HG02943 (cell line): ENCODE results near the gene ALPG.

Source experiments
- ATAC-seq: cut with Tn5 transposase; IDR thresholded peaks from one replicate; pipeline ENCODE4 v1.9.1; 2021; ENCODE audit warnings: mild to moderate bottlenecking, low read depth, moderate library complexity; ENCODE audit not compliant: unreplicated experiment

ALPG gene

DNA sequence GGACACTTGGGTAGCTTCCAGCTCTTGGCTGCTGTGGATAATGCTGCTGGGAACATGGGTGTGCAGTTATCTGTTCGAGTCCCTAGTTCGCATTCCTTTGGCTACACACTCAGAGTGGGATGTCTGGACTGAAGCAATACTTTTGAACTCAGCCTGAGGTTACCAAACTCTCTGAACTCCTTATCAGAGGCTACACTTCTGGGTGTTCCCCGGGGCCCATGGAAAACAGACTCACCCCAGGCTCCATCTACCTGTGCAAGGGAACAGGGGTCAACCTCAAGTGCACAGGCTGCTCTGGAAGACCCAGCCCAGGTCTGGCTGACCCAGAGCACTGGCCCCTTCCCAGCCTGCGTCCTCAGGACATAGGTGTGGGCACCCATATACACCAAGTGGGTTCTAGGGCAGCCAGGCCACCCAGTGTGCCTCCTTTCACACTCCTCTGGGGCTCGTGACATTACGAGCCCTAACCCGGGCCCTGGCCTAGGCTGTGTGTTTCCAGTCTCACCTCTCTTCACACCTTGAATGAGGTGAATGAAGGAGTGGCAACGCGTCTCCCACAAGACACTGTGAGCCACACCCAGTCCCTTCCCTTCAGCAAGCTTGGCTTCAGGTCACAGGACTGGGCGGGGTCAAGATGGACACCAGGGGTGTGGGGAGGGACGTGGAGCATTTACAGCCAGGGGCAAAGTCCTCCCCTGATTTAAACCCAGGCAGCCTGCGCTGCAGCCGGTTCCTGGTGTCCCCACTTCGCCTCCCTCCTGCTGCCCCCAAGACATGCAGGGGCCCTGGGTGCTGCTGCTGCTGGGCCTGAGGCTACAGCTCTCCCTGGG, 49.0 kb downstream of the ALPG start, which contains the start of gene ALPI:
TSS of gene ALPI (plus strand) at position 728 of the 830 bp plus-strand sequence. CDS start at position 775, 47 bp downstream.
- no peak for ATAC-seq

DNA sequence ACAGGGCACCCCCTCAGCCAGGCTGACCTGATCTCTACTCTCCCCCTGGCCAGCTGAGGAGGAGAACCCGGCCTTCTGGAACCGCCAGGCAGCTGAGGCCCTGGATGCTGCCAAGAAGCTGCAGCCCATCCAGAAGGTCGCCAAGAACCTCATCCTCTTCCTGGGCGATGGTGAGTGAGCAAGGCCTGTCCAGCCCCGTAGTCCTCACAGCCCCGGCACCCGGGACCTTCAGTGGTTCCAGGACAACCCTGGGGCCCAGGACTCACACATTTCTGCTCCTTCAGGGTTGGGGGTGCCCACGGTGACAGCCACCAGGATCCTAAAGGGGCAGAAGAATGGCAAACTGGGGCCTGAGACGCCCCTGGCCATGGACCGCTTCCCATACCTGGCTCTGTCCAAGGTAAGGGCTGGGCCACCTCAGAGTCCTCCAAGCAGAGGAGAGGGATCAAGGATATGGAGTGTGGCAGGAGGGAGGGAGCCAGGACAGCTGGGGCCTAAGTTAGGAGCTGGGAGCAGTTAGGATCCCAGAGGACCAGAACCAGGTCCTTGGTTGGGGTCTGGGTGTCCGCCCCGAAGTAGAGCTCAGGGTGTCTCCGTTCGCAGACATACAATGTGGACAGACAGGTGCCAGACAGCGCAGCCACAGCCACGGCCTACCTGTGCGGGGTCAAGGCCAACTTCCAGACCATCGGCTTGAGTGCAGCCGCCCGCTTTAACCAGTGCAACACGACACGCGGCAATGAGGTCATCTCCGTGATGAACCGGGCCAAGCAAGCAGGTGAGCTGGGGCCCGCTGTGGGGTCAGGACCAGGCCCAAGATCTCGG, 49.9 kb downstream of the ALPG start:
- no peak for ATAC-seq

DNA sequence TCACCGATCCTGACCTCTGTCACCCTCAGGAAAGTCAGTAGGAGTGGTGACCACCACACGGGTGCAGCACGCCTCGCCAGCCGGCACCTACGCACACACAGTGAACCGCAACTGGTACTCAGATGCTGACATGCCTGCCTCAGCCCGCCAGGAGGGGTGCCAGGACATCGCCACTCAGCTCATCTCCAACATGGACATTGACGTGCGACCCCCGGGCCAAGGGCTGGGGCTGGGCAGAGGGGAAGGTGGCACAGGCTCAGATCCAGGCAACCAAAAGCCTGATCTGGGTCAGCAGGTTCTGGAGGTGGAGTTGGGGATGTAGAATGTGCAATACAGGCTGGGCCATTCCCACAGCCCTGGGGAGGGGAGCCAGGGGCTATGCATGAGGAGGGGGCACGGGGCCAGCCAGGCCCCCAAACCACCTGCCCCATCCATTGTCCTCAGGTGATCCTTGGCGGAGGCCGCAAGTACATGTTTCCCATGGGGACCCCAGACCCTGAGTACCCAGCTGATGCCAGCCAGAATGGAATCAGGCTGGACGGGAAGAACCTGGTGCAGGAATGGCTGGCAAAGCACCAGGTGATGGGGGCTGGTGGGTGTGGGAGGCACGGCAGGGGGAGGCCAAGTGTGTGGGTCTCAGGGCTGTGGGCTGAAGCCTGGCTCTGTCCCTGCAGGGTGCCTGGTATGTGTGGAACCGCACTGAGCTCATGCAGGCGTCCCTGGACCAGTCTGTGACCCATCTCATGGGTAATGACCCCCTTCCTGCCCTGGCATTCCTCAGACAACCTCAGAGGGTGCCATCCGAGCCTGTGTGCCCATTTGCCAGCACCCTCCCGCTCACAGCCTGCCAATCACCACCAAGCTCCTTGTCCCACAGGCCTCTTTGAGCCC, 50.7 kb downstream of the ALPG start:
- ATAC-seq = no peak

DNA sequence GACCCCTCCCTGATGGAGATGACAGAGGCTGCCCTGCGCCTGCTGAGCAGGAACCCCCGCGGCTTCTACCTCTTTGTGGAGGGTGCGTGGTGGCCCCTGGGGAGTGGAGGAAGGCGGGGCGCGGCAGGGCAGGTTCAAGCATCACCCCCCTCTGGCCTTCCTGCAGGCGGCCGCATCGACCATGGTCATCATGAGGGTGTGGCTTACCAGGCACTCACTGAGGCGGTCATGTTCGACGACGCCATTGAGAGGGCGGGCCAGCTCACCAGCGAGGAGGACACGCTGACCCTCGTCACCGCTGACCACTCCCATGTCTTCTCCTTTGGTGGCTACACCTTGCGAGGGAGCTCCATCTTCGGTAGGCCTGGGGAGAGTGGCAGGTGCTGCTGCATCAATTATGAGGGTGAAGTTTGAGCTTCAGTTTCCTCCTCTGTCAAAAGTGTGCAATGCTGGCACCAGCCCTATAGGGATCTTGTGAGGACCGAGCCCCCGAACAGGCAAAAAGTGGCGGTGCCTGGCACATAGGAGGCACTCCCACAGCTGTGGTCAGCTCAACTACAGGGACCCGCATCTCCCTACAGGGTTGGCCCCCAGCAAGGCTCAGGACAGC, 51.5 kb downstream of the ALPG start:
- no peak for ATAC-seq

DNA sequence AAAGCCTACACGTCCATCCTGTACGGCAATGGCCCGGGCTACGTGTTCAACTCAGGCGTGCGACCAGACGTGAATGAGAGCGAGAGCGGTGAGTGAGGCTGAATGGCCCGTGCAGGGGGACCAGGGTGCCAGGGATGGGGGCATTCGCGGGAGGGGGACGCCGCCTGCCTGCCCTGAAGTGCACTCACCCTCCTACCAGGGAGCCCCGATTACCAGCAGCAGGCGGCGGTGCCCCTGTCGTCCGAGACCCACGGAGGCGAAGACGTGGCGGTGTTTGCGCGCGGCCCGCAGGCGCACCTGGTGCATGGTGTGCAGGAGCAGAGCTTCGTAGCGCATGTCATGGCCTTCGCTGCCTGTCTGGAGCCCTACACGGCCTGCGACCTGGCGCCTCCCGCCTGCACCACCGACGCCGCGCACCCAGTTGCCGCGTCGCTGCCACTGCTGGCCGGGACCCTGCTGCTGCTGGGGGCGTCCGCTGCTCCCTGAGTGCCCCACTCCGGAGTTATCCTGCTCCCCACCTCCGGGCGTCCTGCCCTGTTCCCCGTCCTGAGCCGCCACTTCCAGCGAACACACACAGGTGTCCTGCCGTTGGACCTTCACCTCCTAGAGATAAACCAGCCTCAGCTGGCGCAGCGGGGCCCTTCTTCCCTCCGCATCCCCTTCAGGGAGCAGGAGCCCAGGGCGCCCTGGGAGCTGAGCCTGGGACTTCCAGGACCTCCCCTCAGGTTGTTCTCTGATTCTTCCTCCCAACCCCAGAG, 52.2 kb downstream of the ALPG start:
- ATAC-seq = no peak

DNA sequence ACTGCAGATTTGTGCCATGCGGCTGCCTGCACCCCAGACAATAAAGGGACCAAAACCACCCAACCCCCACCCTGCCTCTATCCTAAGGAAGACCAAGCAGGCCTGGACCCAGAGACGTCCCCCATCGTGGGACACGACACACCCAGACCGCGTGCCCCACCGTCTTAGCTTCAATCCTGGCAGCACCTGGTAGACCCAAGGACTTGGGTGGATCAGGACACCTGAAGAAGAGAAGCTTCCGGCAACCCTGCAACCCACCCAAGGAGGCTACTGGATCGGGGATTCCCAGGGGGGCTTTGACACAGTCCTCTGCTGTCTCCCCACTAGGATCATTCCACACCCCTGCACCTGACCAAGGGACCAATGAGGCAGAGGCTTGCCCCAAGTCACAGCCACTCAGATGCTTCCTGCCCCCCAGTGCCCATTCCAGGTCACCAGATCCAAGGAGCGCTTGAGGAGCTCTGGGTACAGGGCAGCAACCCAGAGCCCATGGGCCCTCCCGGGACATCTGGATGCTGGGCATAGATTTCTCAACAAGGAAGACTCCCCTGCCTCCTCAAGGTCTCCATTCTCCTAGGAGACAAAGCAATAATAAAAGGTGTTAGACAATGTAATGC, 52.9 kb downstream of the ALPG start:
- no peak for ATAC-seq

DNA sequence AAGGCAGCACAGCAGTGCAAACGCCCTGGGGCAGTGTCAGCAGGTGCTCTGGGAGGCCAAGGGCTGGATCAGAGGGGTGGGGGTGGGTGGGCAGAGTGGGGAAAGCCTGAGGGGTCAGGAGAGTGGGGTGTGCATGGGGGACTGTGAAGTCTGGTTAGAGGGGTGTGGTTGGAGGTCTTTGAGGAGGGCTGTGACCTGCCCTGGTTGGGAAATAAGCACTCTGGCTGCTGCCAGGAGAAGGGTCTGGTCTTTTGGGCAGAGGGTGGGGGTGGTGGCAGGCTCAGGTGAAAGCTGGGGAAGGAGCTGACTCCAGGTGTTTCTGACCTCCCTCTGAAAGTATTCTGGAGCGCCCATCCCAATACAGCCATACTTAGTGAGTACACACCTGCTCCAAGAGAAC, 53.5 kb downstream of the ALPG start:
- ATAC-seq = no peak
